Right lobe of liver (tissue), 6 donors: Measurements from ENCODE around the gene LZTS3. TPM values are rescaled to one million over a fixed set of nuclear protein-coding genes. Genes with fewer than 3 reads are reported as not detected.
"Not testable (repeated sequence)": the region's sequence is repeated elsewhere in the genome, so short reads cannot be mapped to it uniquely, and the experiment has no call there.

Experiments used
- ATAC-seq, 4 donors: fragments of 200-7000 bp; cut with Tn5 transposase; one replicate each; pipeline ENCODE4 v1.9.1; 2020; ENCODE audit warnings: mild to moderate bottlenecking in 4 of 4, moderate library complexity in 4 of 4
- DNase-seq, 3 donors: peaks; one replicate each; pipeline ENCODE4 v3.0.0-alpha.2; 2020
- H3K27ac ChIP-seq, 3 donors: fragments of 200-600 bp; one replicate each; pipeline ENCODE4 v1.8.0; 2022
- H3K27me3 ChIP-seq, 2 donors: fragments of 200-600 bp; one replicate each; pipeline ENCODE4 v1.8.0; 2022
- H3K36me3 ChIP-seq, 4 donors: fragments of 200-600 bp; sonication (generic) in 1 of 4; one replicate each; pipeline versions ENCODE4 v1.5.1 to v1.8.0; 2017 to 2022; ENCODE audit warnings: control low read depth in 1 of 4
- H3K4me1 ChIP-seq, 4 donors: fragments of 200-600 bp; sonication (generic) in 1 of 4; one replicate each; pipeline versions ENCODE4 v1.5.1 to v1.8.0; 2017 to 2022; ENCODE audit warnings: control low read depth in 1 of 4
- H3K4me3 ChIP-seq, 3 donors: fragments of 200-600 bp; one replicate each; pipeline ENCODE4 v1.8.0; 2022
- H3K9me3 ChIP-seq, 4 donors: fragments of 200-600 bp; sonication (generic) in 1 of 4; one replicate each; pipeline versions ENCODE4 v1.5.1 to v1.8.0; 2017 to 2022; ENCODE audit warnings: control low read depth in 1 of 4
- CTCF ChIP-seq, 4 donors: fragments of 200-600 bp in 3 of 4; fragments of 450-650 bp in 1 of 4; IDR thresholded peaks; one replicate each; pipeline versions ENCODE4 v1.5.1 to v1.8.0; 2016 to 2022; ENCODE audit warnings: antibody characterized with exemption in 4 of 4, mild to moderate bottlenecking in 2 of 4
- POLR2A ChIP-seq: fragments of 450-650 bp; IDR thresholded peaks from one replicate; pipeline ENCODE4 v1.6.1; 2017; ENCODE audit warnings: antibody characterized with exemption, mild to moderate bottlenecking
- WGBS: methylation state at CpG from one replicate; pipeline ENCODE4 v1.1.6; 2018; ENCODE audit warnings: low coverage, low lambda C conversion rate; ENCODE audit not compliant: insufficient coverage; ENCODE audit errors: missing lambda C conversion rate; 5-methylcytosine and 5-hydroxymethylcytosine counted together
- intact Hi-C, 2 donors: fragments of 100-400 bp; cut with DNase I; formaldehyde crosslinking; loops; one replicate each; pipeline versions ENCODE4 v1.11.2 to v1.14.1; 2022
- total RNA-seq, 6 experiments: library from RNA; depleted of rRNA in 2 of 6; stranded (reverse); fragments of >200 nt in 2 of 6; fragmentation: NEBNext Ultra II Directional in 3 of 6; extraction: Animal tissue kit (Norgen Biotek cat#: 25700) in 3 of 6; gene quantifications; one replicate each; pipeline versions ENCODE4 v1.1.0 to v1.2.4, GENCODE V29; 2016 to 2023
- donor health status: DM: no; HTN: yes; CAD: no.
- donor health status: DM: no; HTN: no; CAD: no.
- donor health status: DM: no; HTN: no; CAD: no.
- donor health status: DM: no; HTN: yes; CAD: no.
- donor health status: DM: no; HTN: yes; CAD: no.

The LZTS3 gene
- total RNA-seq, 6 experiments from 2014 or later = 3.9 to 6.1 (median 4.9) TPM

- TF ChIP-seq POLR2A = no peak
- TF ChIP-seq CTCF (IDR thresholded peaks at IDR 0.05) = no peak
- Histone ChIP-seq H3K4me3 (no peak overlapping the region), H3K9me3 (no peaks in the 10 kb centered on the region), H3K27me3 (no peaks in the 10 kb centered on the region), H3K27ac (no peak overlapping the region), H3K4me1 (no peaks in the 10 kb centered on the region), H3K36me3 (no peaks in the 10 kb centered on the region)
- 75% methylated on average over 2 of the region's 2 CpGs for WGBS
- intact Hi-C loops = no loop called here
- ATAC-seq = no peak
- DNase-seq = no peak
Observed at GRCh38 chr20:3130051-3130600, 43.2 kb downstream of the LZTS3 start.

DNA sequence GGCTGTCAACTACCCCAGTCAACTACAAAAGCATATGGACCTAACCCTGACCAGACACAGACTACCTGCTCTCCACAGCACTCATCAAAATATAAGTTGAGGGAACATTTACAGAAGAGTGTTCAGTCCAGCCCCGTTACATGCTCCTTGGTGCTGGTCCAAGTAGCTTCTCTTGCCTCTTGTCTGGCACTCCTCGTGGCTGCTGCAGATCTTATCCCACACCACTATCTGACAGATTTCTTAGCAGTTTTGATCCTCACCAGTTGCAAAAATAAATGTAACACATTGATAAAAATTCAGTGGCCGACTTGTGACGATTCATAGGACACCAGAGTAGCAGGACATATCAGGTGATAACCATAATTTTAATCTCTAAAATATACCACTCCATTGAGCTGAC is 44.3 kb downstream of the LZTS3 start:
- Histone ChIP-seq H3K4me3 (no peak overlapping the region), H3K27ac (no peak overlapping the region), H3K9me3 (no peaks in the 10 kb centered on the region), H3K36me3 (no peaks in the 10 kb centered on the region), H3K27me3 (no peaks in the 10 kb centered on the region), H3K4me1 (no peaks in the 10 kb centered on the region)
- no peak for TF ChIP-seq POLR2A
- no peak for TF ChIP-seq CTCF (IDR thresholded peaks at IDR 0.05)
- intact Hi-C loops = no loop called here
- WGBS = 85% methylated on average over 4 of the region's 4 CpGs
- no peak for ATAC-seq
- no peak for DNase-seq

DNA sequence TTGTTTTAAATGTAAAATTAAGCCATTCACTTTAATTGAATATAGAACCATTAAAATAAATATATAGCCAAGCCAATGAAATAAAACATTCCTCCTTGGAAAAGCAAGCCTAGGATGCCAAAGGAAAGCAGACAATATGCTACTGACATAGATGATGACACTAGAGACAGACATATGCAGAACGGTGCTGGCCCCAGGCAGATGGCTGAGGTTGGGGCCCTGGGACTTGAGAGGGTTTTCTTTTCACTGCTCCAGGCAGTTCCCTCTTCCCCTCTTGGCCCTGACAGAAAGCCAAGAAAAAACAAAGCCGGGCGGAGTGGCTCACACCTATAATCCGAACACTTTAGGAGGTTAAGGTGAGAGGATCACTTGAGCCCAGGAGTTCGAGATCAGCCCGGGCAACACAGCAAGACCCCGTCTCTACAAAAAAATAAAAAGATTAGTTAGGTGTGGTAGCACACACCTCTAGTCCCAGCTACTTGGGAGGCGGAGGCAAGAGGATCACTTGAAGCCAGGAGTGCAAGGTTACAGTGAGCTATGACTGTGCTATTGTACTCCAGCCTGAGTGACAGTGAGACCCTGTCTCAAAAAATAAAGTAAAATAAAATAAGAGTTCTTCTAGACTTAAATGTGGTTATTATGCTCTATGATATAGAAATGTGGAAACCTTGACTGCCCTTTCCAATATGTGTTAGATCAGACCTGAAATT is 44.9 kb downstream of the LZTS3 start:
- 95% methylated on average over 7 of the region's 8 CpGs for WGBS
- no peak for ATAC-seq
- intact Hi-C loops = no loop called here

GRCh38 chr20:3126527-3126859 is 46.9 kb downstream of the LZTS3 start:
- intact Hi-C loops = no loop called here
- no peaks in the 10 kb centered on the region for H3K27me3 ChIP-seq
- no peak overlapping the region for H3K4me3 ChIP-seq
- no peak overlapping the region for H3K27ac ChIP-seq
- DNase-seq (no peak), ATAC-seq (no peak)
- no peak for TF ChIP-seq POLR2A
- no peak for TF ChIP-seq CTCF (IDR thresholded peaks at IDR 0.05)
- H3K4me1 ChIP-seq = no peaks in the 10 kb centered on the region
- no peaks in the 10 kb centered on the region for H3K9me3 ChIP-seq
- 100% methylated on average over 1 of the region's 1 CpG for WGBS
- peaks cover 0 to 7% (median 0%) of the 10 kb centered on the region in 4 donors for H3K36me3 ChIP-seq

More for the DNA sequence above, 44.9 kb downstream of the LZTS3 start:
- TF ChIP-seq POLR2A = no peak
- no peak for TF ChIP-seq CTCF (IDR thresholded peaks at IDR 0.05)
- no peaks in the 10 kb centered on the region for H3K36me3 ChIP-seq
- H3K9me3 ChIP-seq = no peaks in the 10 kb centered on the region
- no peak overlapping the region for H3K4me3 ChIP-seq
- DNase-seq = no peak
- no peaks in the 10 kb centered on the region for H3K4me1 ChIP-seq
- H3K27me3 ChIP-seq = no peaks in the 10 kb centered on the region
- H3K27ac ChIP-seq = no peak overlapping the region

DNA sequence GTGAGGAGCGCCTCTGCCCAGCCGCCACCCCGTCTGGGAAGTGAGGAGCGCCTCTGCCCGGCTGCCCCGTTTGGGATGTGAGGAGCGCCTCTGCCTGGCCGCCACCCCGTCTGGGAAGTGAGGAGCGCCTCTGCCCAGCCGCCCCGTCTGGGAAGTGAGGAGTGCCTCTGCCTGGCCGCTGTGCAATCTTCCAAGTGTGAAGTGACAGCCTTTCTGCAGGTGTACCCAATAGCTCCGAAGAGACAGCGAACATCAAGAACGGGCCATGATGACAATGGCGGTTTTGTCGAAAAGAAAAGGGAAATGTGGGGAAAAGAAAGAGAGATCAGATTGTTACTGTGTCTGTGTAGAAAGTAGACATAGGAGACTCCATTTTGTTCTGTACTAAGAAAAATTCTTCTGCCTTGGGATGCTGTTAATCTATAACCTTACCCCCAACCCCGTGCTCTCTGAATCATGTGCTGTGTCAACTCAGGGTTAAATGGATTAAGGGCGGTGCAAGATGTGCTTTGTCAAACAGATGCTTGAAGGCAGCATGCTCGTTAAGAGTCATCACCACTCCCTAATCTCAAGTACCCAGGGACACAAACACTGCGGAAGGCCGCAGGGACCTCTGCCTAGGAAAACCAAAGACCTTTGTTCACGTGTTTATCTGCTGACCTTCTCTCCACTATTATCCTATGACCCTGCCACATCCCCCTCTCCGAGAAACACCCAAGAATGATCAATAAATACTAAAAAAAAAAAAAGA is 47.4 kb downstream of the LZTS3 start:
- H3K36me3 ChIP-seq, ATAC-seq, H3K4me1 ChIP-seq, H3K27ac ChIP-seq, H3K4me3 ChIP-seq, H3K9me3 ChIP-seq, intact Hi-C loops, DNase-seq, H3K27me3 ChIP-seq: not testable (repeated sequence)
- WGBS = 73% methylated on average over 14 of the region's 25 CpGs

DNA sequence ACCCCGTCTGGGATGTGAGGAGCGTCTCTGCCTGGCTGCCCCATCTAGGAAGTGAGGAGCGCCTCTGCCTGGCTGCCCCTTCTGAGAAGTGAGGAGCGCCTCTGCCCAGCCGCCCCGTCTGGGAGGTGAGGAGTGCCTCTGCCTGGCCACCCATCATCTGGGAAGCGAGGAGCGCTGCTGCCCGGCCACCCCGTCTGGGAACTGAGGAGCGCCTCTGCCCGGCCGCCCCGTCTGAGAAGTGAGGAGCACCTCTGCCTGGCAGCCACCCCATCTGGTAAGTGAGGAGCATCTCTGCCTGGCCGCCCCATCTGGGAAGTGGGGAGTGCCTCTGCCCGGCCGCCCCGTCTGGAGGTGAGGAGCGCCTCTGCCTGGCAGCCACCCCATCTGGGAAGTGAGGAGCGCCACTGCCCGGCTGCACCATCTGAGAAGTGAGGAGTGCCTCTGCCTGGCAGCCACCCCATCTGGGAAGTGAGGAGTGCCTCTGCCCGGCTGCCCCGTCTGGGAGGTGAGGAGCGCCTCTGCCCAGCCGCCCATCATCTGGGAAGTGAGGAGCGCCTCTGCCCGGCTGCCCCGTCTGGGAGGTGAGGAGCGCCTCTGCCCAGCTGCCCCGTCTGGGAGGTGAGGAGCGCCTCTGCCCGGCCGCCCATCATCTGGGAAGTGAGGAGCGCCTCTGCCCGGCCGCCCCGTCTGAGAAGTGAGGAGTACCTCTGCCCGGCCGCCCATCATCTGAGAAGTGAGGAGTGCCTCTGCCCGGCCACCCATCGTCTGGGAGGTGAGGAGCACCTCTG is 48.4 kb downstream of the LZTS3 start:
- H3K4me3 ChIP-seq, H3K4me1 ChIP-seq, intact Hi-C loops, H3K9me3 ChIP-seq, H3K27ac ChIP-seq, ATAC-seq, H3K36me3 ChIP-seq, H3K27me3 ChIP-seq, DNase-seq: not testable (repeated sequence)
- WGBS = 100% methylated on average over 1 of the region's 41 CpGs

DNA sequence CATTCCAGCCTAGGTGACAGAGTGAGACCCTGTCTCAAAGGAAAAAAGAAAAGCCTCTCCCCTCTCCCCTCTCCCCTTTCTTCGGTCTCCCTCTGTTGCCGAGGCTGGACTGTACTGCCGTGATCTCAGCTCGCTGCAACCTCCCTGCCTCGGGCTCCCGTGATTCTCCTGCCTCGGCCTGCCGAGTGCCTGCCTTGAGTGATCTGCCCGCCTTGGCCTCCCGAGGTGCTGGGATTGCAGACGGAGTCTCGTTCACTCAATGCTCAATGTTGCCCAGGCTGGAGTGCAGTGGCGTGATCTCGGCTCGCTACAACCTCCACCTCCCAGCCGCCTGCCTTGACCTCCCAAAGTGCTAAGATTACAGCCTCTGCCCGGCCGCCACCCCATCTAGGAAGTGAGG is 49.2 kb downstream of the LZTS3 start:
- whole genome bisulfite sequencing = 95% methylated on average over 13 of the region's 18 CpGs
- ATAC-seq, intact Hi-C loops, H3K27me3 ChIP-seq, H3K4me1 ChIP-seq, H3K9me3 ChIP-seq, H3K4me3 ChIP-seq, H3K27ac ChIP-seq, DNase-seq, H3K36me3 ChIP-seq: not testable (repeated sequence)
